HepG2 (cell line): ENCODE results near the gene PAIP2. TPM values are rescaled to one million over a fixed set of nuclear protein-coding genes. Genes with fewer than 3 reads are reported as not detected.

Source experiments
- DPF2 ChIP-seq: sonication (generic); formaldehyde crosslinking; IDR thresholded peaks from 2 replicates; pipeline ENCODE4 v1.4.0; 2020; ENCODE audit warnings: mild to moderate bottlenecking, low read depth, missing genetic modification reagents, borderline replicate concordance
- GLI4 ChIP-seq: sonication (generic); formaldehyde crosslinking; IDR thresholded peaks from 2 replicates; pipeline ENCODE4 v1.5.1; 2020; ENCODE audit warnings: missing genetic modification reagents, mild to moderate bottlenecking, moderate library complexity, borderline replicate concordance
- HOXA5 ChIP-seq: sonication (generic); formaldehyde crosslinking; IDR thresholded peaks from 2 replicates; pipeline ENCODE4 v1.4.0; 2020; ENCODE audit warnings: missing genetic modification reagents
- KAT7 ChIP-seq: IDR thresholded peaks from 2 replicates; pipeline ENCODE4 v1.6.1; 2018; ENCODE audit warnings: borderline replicate concordance, missing compliant biosample characterization
- NCOA2 ChIP-seq: sonication (generic); formaldehyde crosslinking; IDR thresholded peaks from 2 replicates; pipeline ENCODE4 v1.8.0; 2022; ENCODE audit warnings: inconsistent platforms
- PHF5A ChIP-seq: IDR thresholded peaks from one replicate; pipeline ENCODE4 v1.6.1; 2018; ENCODE audit warnings: low read depth, missing genetic modification reagents; ENCODE audit not compliant: unreplicated experiment
- ZFP41 ChIP-seq: sonication (generic); formaldehyde crosslinking; IDR thresholded peaks from 2 replicates; pipeline ENCODE4 v1.4.0; 2020; ENCODE audit warnings: mild to moderate bottlenecking, missing genetic modification reagents, borderline replicate concordance
- ZNF24 ChIP-seq: fragments of 450-650 bp; IDR thresholded peaks from 2 replicates; pipeline ENCODE4 v1.6.1; 2017; ENCODE audit warnings: antibody characterized with exemption, mild to moderate bottlenecking
- ZNF350 ChIP-seq: sonication (generic); formaldehyde crosslinking; IDR thresholded peaks from 2 replicates; pipeline ENCODE4 v1.4.0; 2020; ENCODE audit warnings: mild to moderate bottlenecking, low read depth, missing genetic modification reagents, borderline replicate concordance
- ZNF564 ChIP-seq: sonication (generic); formaldehyde crosslinking; IDR thresholded peaks from 2 replicates; pipeline ENCODE4 v1.8.1; 2023; ENCODE audit warnings: mild to moderate bottlenecking, missing genetic modification reagents
- ZNF7 ChIP-seq: IDR thresholded peaks from 2 replicates; pipeline ENCODE4 v1.6.1; 2016; ENCODE audit warnings: missing biosample characterization, missing genetic modification reagents
- ZNF724P ChIP-seq: sonication (generic); formaldehyde crosslinking; IDR thresholded peaks from 2 replicates; pipeline ENCODE4 v1.8.0; 2022; ENCODE audit warnings: missing genetic modification reagents, borderline replicate concordance
- ZSCAN9 ChIP-seq: IDR thresholded peaks from 2 replicates; pipeline ENCODE4 v1.6.1; 2016; ENCODE audit warnings: borderline replicate concordance
- polyA plus RNA-seq, 8 experiments: library from polyadenylated mRNA; depleted of rRNA in 3 of 8; stranded (reverse) in 7 of 8; unstranded in 1 of 8; fragments of >200 nt; fragmentation: Illumina TruSeq in 4 of 8; extraction: Trizol in 4 of 8; gene quantifications; 2 replicates each; pipeline versions ENCODE4 v1.2.1 to v1.2.3, GENCODE V29; 2011 to 2016; ENCODE audit warnings: low read depth in 4 of 8, missing spikeins in 1 of 8, mixed read lengths in 1 of 8; ENCODE audit not compliant: insufficient read depth in 1 of 8
- total RNA-seq, 5 experiments: library from RNA; depleted of rRNA; stranded (reverse); fragments of >200 nt; fragmentation: Illumina TruSeq; extraction: Trizol; gene quantifications; 2 replicates each; pipeline ENCODE4 v1.2.3, GENCODE V29; 2016; ENCODE audit warnings: low read depth in 1 of 5
- TF ChIP-seq, protein P1 (sequence below): sonication (generic); IDR thresholded peaks from 2 replicates; pipeline ENCODE4 v1.6.1; 2016; ENCODE audit warnings: low read depth, borderline replicate concordance
- TF ChIP-seq, protein P2 (sequence below): sonication (generic); formaldehyde crosslinking; IDR thresholded peaks from 2 replicates; pipeline ENCODE4 v1.4.0; 2020; ENCODE audit warnings: mild to moderate bottlenecking, missing genetic modification reagents
- TF ChIP-seq, protein P3 (sequence below): sonication (generic); formaldehyde crosslinking; IDR thresholded peaks from 2 replicates; pipeline ENCODE4 v1.4.0; 2020; ENCODE audit warnings: mild to moderate bottlenecking, missing genetic modification reagents
- TF ChIP-seq, protein P4 (sequence below): sonication (generic); formaldehyde crosslinking; IDR thresholded peaks from 2 replicates; pipeline ENCODE4 v1.5.1; 2020; ENCODE audit warnings: missing genetic modification reagents, mild to moderate bottlenecking, borderline replicate concordance
- TF ChIP-seq, protein P5 (sequence below): sonication (generic); formaldehyde crosslinking; IDR thresholded peaks from 2 replicates; pipeline ENCODE4 v1.5.0; 2020; ENCODE audit warnings: mild to moderate bottlenecking, missing genetic modification reagents
- TF ChIP-seq, protein P6 (sequence below): sonication (generic); formaldehyde crosslinking; IDR thresholded peaks from 2 replicates; pipeline ENCODE4 v1.4.0; 2020; ENCODE audit warnings: missing genetic modification reagents

The PAIP2 gene
- total and polyA plus RNA-seq, 2 of the 13 experiments (the other 11 are each of a cell fraction or from before 2014, with no cell fraction given), result 61.5 to 76.3 TPM

DNA sequence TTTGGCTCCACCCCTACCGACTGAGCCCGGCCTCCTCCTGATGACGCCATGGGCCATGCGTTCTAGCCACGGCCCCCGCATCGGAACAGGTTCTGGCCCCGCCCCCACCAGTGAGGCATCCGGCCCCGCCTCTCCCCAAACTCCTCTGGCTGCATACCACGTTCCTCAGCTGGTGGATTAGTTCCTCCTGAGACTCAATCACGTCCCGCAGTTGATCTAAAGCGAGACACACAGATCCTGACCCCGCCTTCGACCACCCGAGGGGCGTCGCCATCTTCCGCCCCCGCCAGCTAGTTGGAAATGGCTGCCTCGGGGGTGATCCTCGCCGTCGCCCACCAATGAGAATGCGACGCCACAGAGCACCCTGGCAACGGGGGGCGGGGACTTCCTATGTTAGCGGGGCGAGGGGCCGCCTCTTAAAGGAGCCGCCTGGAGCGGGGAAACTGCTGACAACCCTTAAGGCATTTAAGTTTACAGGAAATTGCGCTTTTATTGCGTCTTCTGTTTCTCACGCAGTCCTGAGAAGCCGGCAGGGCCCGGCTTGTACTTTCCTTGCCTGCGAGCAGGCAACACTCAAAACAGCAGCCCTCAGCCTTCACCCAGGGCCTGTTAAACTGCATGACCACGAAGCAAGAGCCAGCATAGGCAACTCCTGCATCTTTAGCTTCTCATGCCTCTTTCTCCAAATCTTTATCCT, 62.3 kb downstream of the PAIP2 start, which contains the start of gene SPATA24 (continued):
- TF ChIP-seq, protein P1, sequence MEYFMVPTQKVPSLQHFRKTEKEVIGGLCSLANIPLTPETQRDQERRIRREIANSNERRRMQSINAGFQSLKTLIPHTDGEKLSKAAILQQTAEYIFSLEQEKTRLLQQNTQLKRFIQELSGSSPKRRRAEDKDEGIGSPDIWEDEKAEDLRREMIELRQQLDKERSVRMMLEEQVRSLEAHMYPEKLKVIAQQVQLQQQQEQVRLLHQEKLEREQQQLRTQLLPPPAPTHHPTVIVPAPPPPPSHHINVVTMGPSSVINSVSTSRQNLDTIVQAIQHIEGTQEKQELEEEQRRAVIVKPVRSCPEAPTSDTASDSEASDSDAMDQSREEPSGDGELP, result no peak
- TF ChIP-seq, protein P2, sequence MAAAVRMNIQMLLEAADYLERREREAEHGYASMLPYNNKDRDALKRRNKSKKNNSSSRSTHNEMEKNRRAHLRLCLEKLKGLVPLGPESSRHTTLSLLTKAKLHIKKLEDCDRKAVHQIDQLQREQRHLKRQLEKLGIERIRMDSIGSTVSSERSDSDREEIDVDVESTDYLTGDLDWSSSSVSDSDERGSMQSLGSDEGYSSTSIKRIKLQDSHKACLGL, result peak; percentile 77; the same call in 1 of the 2 replicates
- TF ChIP-seq, protein P3, sequence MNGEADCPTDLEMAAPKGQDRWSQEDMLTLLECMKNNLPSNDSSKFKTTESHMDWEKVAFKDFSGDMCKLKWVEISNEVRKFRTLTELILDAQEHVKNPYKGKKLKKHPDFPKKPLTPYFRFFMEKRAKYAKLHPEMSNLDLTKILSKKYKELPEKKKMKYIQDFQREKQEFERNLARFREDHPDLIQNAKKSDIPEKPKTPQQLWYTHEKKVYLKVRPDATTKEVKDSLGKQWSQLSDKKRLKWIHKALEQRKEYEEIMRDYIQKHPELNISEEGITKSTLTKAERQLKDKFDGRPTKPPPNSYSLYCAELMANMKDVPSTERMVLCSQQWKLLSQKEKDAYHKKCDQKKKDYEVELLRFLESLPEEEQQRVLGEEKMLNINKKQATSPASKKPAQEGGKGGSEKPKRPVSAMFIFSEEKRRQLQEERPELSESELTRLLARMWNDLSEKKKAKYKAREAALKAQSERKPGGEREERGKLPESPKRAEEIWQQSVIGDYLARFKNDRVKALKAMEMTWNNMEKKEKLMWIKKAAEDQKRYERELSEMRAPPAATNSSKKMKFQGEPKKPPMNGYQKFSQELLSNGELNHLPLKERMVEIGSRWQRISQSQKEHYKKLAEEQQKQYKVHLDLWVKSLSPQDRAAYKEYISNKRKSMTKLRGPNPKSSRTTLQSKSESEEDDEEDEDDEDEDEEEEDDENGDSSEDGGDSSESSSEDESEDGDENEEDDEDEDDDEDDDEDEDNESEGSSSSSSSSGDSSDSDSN (CRISPR knock-in tag), result peak; percentile 18
- TF ChIP-seq GLI4 (CRISPR knock-in tag) (peak; percentile 71; the same call in 1 of the 2 replicates), DPF2 (CRISPR knock-in tag) (no peak), KAT7 (CRISPR knock-in tag) (no peak), ZFP41 (CRISPR knock-in tag) (no peak), PHF5A (CRISPR knock-in tag) (no peak), HOXA5 (CRISPR knock-in tag) (peak; percentile 72; the same call in 1 of the 2 replicates), ZNF350 (CRISPR knock-in tag) (0 out of 2 replicates have a peak, but pooled peaks have one; percentile 64), ZNF24 (no peak), NCOA2 (CRISPR knock-in tag) (no peak), ZSCAN9 (CRISPR knock-in tag) (no peak), ZNF7 (CRISPR knock-in tag) (no peak), ZNF564 (CRISPR knock-in tag) (no peak), ZNF724P (CRISPR knock-in tag) (no peak)
- TF ChIP-seq, protein P4, sequence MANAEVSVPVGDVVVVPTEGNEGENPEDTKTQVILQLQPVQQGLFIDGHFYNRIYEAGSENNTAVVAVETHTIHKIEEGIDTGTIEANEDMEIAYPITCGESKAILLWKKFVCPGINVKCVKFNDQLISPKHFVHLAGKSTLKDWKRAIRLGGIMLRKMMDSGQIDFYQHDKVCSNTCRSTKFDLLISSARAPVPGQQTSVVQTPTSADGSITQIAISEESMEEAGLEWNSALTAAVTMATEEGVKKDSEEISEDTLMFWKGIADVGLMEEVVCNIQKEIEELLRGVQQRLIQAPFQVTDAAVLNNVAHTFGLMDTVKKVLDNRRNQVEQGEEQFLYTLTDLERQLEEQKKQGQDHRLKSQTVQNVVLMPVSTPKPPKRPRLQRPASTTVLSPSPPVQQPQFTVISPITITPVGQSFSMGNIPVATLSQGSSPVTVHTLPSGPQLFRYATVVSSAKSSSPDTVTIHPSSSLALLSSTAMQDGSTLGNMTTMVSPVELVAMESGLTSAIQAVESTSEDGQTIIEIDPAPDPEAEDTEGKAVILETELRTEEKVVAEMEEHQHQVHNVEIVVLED (CRISPR knock-in tag), result peak; percentile 57; the same call in 1 of the 2 replicates
- TF ChIP-seq, protein P5, sequence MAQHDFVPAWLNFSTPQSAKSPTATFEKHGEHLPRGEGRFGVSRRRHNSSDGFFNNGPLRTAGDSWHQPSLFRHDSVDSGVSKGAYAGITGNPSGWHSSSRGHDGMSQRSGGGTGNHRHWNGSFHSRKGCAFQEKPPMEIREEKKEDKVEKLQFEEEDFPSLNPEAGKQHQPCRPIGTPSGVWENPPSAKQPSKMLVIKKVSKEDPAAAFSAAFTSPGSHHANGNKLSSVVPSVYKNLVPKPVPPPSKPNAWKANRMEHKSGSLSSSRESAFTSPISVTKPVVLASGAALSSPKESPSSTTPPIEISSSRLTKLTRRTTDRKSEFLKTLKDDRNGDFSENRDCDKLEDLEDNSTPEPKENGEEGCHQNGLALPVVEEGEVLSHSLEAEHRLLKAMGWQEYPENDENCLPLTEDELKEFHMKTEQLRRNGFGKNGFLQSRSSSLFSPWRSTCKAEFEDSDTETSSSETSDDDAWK (CRISPR knock-in tag), result no peak
- TF ChIP-seq, protein P6, sequence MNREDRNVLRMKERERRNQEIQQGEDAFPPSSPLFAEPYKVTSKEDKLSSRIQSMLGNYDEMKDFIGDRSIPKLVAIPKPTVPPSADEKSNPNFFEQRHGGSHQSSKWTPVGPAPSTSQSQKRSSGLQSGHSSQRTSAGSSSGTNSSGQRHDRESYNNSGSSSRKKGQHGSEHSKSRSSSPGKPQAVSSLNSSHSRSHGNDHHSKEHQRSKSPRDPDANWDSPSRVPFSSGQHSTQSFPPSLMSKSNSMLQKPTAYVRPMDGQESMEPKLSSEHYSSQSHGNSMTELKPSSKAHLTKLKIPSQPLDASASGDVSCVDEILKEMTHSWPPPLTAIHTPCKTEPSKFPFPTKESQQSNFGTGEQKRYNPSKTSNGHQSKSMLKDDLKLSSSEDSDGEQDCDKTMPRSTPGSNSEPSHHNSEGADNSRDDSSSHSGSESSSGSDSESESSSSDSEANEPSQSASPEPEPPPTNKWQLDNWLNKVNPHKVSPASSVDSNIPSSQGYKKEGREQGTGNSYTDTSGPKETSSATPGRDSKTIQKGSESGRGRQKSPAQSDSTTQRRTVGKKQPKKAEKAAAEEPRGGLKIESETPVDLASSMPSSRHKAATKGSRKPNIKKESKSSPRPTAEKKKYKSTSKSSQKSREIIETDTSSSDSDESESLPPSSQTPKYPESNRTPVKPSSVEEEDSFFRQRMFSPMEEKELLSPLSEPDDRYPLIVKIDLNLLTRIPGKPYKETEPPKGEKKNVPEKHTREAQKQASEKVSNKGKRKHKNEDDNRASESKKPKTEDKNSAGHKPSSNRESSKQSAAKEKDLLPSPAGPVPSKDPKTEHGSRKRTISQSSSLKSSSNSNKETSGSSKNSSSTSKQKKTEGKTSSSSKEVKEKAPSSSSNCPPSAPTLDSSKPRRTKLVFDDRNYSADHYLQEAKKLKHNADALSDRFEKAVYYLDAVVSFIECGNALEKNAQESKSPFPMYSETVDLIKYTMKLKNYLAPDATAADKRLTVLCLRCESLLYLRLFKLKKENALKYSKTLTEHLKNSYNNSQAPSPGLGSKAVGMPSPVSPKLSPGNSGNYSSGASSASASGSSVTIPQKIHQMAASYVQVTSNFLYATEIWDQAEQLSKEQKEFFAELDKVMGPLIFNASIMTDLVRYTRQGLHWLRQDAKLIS (CRISPR knock-in tag), result no peak
